Lower leg skin (tissue), 4 donors: ENCODE data around the gene DCTD. TPM values are rescaled to one million over a fixed set of nuclear protein-coding genes. Genes with fewer than 3 reads are reported as not detected.

Source experiments
- DNase-seq, 2 donors: peaks; one replicate each; pipeline ENCODE4 v3.0.0-alpha.2; 2019; ENCODE audit warnings: low spot score in 2 of 2
- H3K4me3 ChIP-seq: fragments of 200-600 bp; sonication (generic); 2 replicates; pipeline ENCODE4 v1.5.1; 2017; ENCODE audit warnings: mild to moderate bottlenecking, low read depth; ENCODE audit not compliant: poor library complexity, severe bottlenecking
- CTCF ChIP-seq, 3 donors: fragments of 450-650 bp; IDR thresholded peaks; one replicate each; pipeline ENCODE4 v1.5.1; 2016; ENCODE audit warnings: antibody characterized with exemption in 3 of 3, mild to moderate bottlenecking in 3 of 3, moderate library complexity in 2 of 3
- POLR2A ChIP-seq, 2 donors: fragments of 450-650 bp; IDR thresholded peaks; one replicate each; pipeline ENCODE4 v1.6.1; 2016 to 2017; ENCODE audit warnings: antibody characterized with exemption in 2 of 2, mild to moderate bottlenecking in 1 of 2, moderate library complexity in 1 of 2
- WGBS, 2 donors: methylation state at CpG; one replicate each; pipeline ENCODE4 v1.1.5; 2018; 5-methylcytosine and 5-hydroxymethylcytosine counted together
- intact Hi-C: fragments of 100-400 bp; cut with DNase I; formaldehyde crosslinking; loops from one replicate; pipeline ENCODE4 v1.15.0; 2023; ENCODE audit warnings: low total_unique reads
- total RNA-seq, 4 donors: library from RNA; depleted of rRNA; stranded (reverse); fragments of >200 nt; gene quantifications; one replicate each; pipeline ENCODE4 v1.1.0, GENCODE V29; 2016

DCTD gene
- 10 to 100 TPM; 27.7 to 52.4 (median 35.4) TPM for total RNA-seq

GRCh38 chr4:182917182-182918043 lies at the start of gene DCTD:
DCTD (minus strand) TSS chr4:182917386; CDS start chr4:182915568, 1,818 bp downstream.
- peak within 1 kb of the TSS; percentile 47 for H3K4me3 ChIP-seq
- TF ChIP-seq POLR2A (IDR thresholded peaks at IDR 0.05) = no peak
- TF ChIP-seq CTCF (IDR thresholded peaks at IDR 0.05) = no peak
- DNase-seq = peak; percentile 65 to 95
- WGBS, 2 donors = 0% methylated on average over 21 to 66 of the region's 106 CpGs
- intact Hi-C loops = no loop called here

- TF ChIP-seq CTCF (IDR thresholded peaks at IDR 0.05) (no peak), POLR2A (IDR thresholded peaks at IDR 0.05) (no peak)
- intact Hi-C loops = no loop called here
- no peak overlapping the region for H3K4me3 ChIP-seq
- 42 to 62% methylated on average over 1 of the region's 1 CpG for WGBS, 2 donors
- DNase-seq = no peak
These were observed 43.6 kb upstream of the DCTD start for GRCh38 chr4:182960746-182961145.

GRCh38 chr4:182960228-182960627 lies 43.0 kb upstream of the DCTD start:
- TF ChIP-seq POLR2A (IDR thresholded peaks at IDR 0.05) = no peak
- TF ChIP-seq CTCF (IDR thresholded peaks at IDR 0.05) = no peak
- 93 to 95% methylated on average over 9 of the region's 9 CpGs for WGBS, 2 donors
- intact Hi-C loops = no loop called here
- no peak for DNase-seq
- H3K4me3 ChIP-seq = no peak overlapping the region

GRCh38 chr4:182955411-182955810 lies 38.2 kb upstream of the DCTD start:
- intact Hi-C loops = no loop called here
- 82 to 89% methylated on average over 2 of the region's 2 CpGs for WGBS, 2 donors
- DNase-seq = no peak
- TF ChIP-seq POLR2A (IDR thresholded peaks at IDR 0.05) (no peak), CTCF (IDR thresholded peaks at IDR 0.05) (no peak)
- H3K4me3 ChIP-seq = no peak overlapping the region

GRCh38 chr4:182944484-182945213 lies 27.5 kb upstream of the DCTD start:
- intact Hi-C loops = no loop called here
- H3K4me3 ChIP-seq = no peak overlapping the region
- no peak for TF ChIP-seq POLR2A (IDR thresholded peaks at IDR 0.05)
- TF ChIP-seq CTCF (IDR thresholded peaks at IDR 0.05) = no peak
- DNase-seq = no peak
- 53% methylated on average over 4 of the region's 4 CpGs for WGBS, 2 donors
